Measurements from ENCODE around the gene IFITM1.
A peak's percentile ranks its signal among the peaks of the same experiment; 100 is the strongest.

GRCh38 chr11:335779-336658, 22.2 kb downstream of the IFITM1 start:
- TF ChIP-seq, protein P1, sequence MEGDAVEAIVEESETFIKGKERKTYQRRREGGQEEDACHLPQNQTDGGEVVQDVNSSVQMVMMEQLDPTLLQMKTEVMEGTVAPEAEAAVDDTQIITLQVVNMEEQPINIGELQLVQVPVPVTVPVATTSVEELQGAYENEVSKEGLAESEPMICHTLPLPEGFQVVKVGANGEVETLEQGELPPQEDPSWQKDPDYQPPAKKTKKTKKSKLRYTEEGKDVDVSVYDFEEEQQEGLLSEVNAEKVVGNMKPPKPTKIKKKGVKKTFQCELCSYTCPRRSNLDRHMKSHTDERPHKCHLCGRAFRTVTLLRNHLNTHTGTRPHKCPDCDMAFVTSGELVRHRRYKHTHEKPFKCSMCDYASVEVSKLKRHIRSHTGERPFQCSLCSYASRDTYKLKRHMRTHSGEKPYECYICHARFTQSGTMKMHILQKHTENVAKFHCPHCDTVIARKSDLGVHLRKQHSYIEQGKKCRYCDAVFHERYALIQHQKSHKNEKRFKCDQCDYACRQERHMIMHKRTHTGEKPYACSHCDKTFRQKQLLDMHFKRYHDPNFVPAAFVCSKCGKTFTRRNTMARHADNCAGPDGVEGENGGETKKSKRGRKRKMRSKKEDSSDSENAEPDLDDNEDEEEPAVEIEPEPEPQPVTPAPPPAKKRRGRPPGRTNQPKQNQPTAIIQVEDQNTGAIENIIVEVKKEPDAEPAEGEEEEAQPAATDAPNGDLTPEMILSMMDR (IDR thresholded peaks at IDR 0.05) = no peak
- peak; percentile 48 to 70 for TF ChIP-seq POLR2AphosphoS5 (IDR thresholded peaks at IDR 0.05; ENCODE audit: insufficient read depth in 1 of 2, low read depth in 1 of 2)
- TF ChIP-seq POLR2A (IDR thresholded peaks at IDR 0.05) = no peak

Data from vagina (tissue), 2 donors.